PFSK-1 (cell line): Measurements from ENCODE around the gene HHAT.

Experiments used
- FOXP2 ChIP-seq: optimal IDR thresholded peaks from 2 replicates; pipeline ENCODE3; 2011; ENCODE audit warnings: borderline replicate concordance, control low read depth, inconsistent platforms; ENCODE audit not compliant: insufficient read depth; ENCODE audit errors: extremely low read length, extremely low read depth
- POLR2AphosphoS5 ChIP-seq: IDR thresholded peaks from 2 replicates; pipeline ENCODE4 v1.6.1; 2012; ENCODE audit warnings: low read depth, mild to moderate bottlenecking, control low read depth, low read length, moderate library complexity
- REST ChIP-seq, 2 experiments: IDR thresholded peaks; 2 replicates each; pipeline versions ENCODE4 v1.6.1 to v1.8.0; 2011 to 2012; ENCODE audit warnings: low read depth in 2 of 2, low read length in 2 of 2, control low read depth in 1 of 2, inconsistent platforms in 1 of 2, mild to moderate bottlenecking in 1 of 2, moderate library complexity in 1 of 2; ENCODE audit not compliant: insufficient read depth in 1 of 2
- SIN3A ChIP-seq: IDR thresholded peaks from 2 replicates; pipeline ENCODE4 v1.6.1; 2012; ENCODE audit warnings: mild to moderate bottlenecking, low read length, moderate library complexity, borderline replicate concordance; ENCODE audit not compliant: insufficient read depth
- TAF1 ChIP-seq: IDR thresholded peaks from 2 replicates; pipeline ENCODE4 v1.6.1; 2012; ENCODE audit warnings: low read length, control low read depth, borderline replicate concordance; ENCODE audit not compliant: insufficient read depth

The HHAT gene

GRCh38 chr1:210570116-210570515, 241.4 kb downstream of the HHAT start:
- TF ChIP-seq TAF1 (no peak), POLR2AphosphoS5 (no peak), FOXP2 (no peak), SIN3A (no peak), REST (IDR thresholded peaks at IDR 0.05; ENCODE audit: insufficient read depth in 1 of 2, low read depth in 2 of 2, low read length in 2 of 2) (no peak)

GRCh38 chr1:210571356-210572284, 242.9 kb downstream of the HHAT start:
- TF ChIP-seq TAF1 (no peak), FOXP2 (no peak), REST (IDR thresholded peaks at IDR 0.05; ENCODE audit: insufficient read depth in 1 of 2, low read depth in 2 of 2, low read length in 2 of 2) (no peak), SIN3A (no peak), POLR2AphosphoS5 (no peak)

GRCh38 chr1:210573141-210573540, 244.4 kb downstream of the HHAT start:
- TF ChIP-seq FOXP2: no peak
- no peak for TF ChIP-seq SIN3A
- TF ChIP-seq POLR2AphosphoS5: no peak
- TF ChIP-seq REST (IDR thresholded peaks at IDR 0.05; ENCODE audit: insufficient read depth in 1 of 2, low read depth in 2 of 2, low read length in 2 of 2): no peak
- no peak for TF ChIP-seq TAF1

GRCh38 chr1:210582205-210582970, 253.7 kb downstream of the HHAT start:
- TF ChIP-seq POLR2AphosphoS5 (no peak), REST (IDR thresholded peaks at IDR 0.05; ENCODE audit: insufficient read depth in 1 of 2, low read depth in 2 of 2, low read length in 2 of 2) (no peak), FOXP2 (no peak), SIN3A (no peak), TAF1 (no peak)
